H1 (cell line): ENCODE measurements around the gene SEMA6A. TPM values are rescaled to one million over a fixed set of nuclear protein-coding genes. Genes with fewer than 3 reads are reported as not detected.

Source experiments
- BRCA1 ChIP-seq: IDR thresholded peaks from 2 replicates; pipeline ENCODE4 v1.6.1; 2012; ENCODE audit warnings: low read depth, low read length, improper control_type of control experiment
- HDAC6 ChIP-seq: IDR thresholded peaks from one replicate; pipeline ENCODE4 v1.7.1; 2012; ENCODE audit warnings: low read depth, mild to moderate bottlenecking, inconsistent platforms, low read length, moderate library complexity
- NANOG ChIP-seq: IDR thresholded peaks from 2 replicates; pipeline ENCODE4 v1.6.1; 2011; ENCODE audit warnings: low read length, low read depth, mild to moderate bottlenecking, inconsistent platforms; ENCODE audit not compliant: insufficient read depth, poor library complexity, severe bottlenecking
- RNF2 ChIP-seq: fragments of 200-900, 300-1000 bp; sonication (generic); IDR thresholded peaks from 2 replicates; pipeline ENCODE4 v1.7.1; 2016; ENCODE audit warnings: borderline replicate concordance, low read depth, mild to moderate bottlenecking, antibody characterized with exemption, low read length; ENCODE audit not compliant: poor library complexity, severe bottlenecking; ENCODE audit errors: missing control alignments
- SP1 ChIP-seq: IDR thresholded peaks from 2 replicates; pipeline ENCODE4 v1.6.1; 2011; ENCODE audit warnings: low read depth, low read length
- polyA plus RNA-seq, 7 experiments: library from polyadenylated mRNA; depleted of rRNA in 3 of 7; stranded (reverse) in 5 of 7; unstranded in 2 of 7; fragments of >200 nt in 5 of 7; fragments of 200-250 nt in 2 of 7; gene quantifications; 1 replicate in 5 of 7; 2 replicates in 1 of 7; 4 replicates in 1 of 7; pipeline versions ENCODE4 v1.2.1 to v1.2.3, GENCODE V29; 2011 to 2013; ENCODE audit warnings: missing spikeins in 2 of 7, mixed read lengths in 2 of 7
- total RNA-seq: library from RNA; stranded (reverse); fragmentation: NEBNext Ultra II Directional; extraction: Animal tissue kit (Norgen Biotek cat#: 25700); gene quantifications from 2 replicates; pipeline ENCODE4 v1.2.1, GENCODE V29; 2021

Gene SEMA6A
- total and polyA plus RNA-seq, 2 of the 8 experiments (the other 6 are each of a cell fraction or from before 2014, with no cell fraction given), result 78.3 to 277 TPM

- no peak for TF ChIP-seq NANOG
- no peak for TF ChIP-seq HDAC6
- no peak for TF ChIP-seq SP1
- TF ChIP-seq BRCA1, result no peak
- TF ChIP-seq RNF2, result no peak
Observed at GRCh38 chr5:116621599-116621998, 47.0 kb upstream of the SEMA6A start (continued).
